HepG2 (cell line): ENCODE data around the gene CNDP1. TPM values are rescaled to one million over a fixed set of nuclear protein-coding genes. Genes with fewer than 3 reads are reported as not detected.

Experiments
- BCL6 ChIP-seq: IDR thresholded peaks from 2 replicates; pipeline ENCODE4 v1.6.1; 2016; ENCODE audit warnings: missing genetic modification reagents, missing compliant biosample characterization
- DZIP1 ChIP-seq: sonication (generic); formaldehyde crosslinking; IDR thresholded peaks from 2 replicates; pipeline ENCODE4 v1.5.0; 2020; ENCODE audit warnings: mild to moderate bottlenecking, missing genetic modification reagents
- ELF4 ChIP-seq: sonication (generic); formaldehyde crosslinking; IDR thresholded peaks from 2 replicates; pipeline ENCODE4 v1.5.0; 2020; ENCODE audit warnings: missing genetic modification reagents, mild to moderate bottlenecking, moderate library complexity, borderline replicate concordance
- FOXK1 ChIP-seq: sonication (generic); formaldehyde crosslinking; IDR thresholded peaks from 2 replicates; pipeline ENCODE4 v1.4.0; 2020; ENCODE audit warnings: low read depth, missing genetic modification reagents, borderline replicate concordance
- GFI1 ChIP-seq: sonication (generic); formaldehyde crosslinking; IDR thresholded peaks from 2 replicates; pipeline ENCODE4 v1.5.0; 2020; ENCODE audit warnings: missing genetic modification reagents, mild to moderate bottlenecking, borderline replicate concordance
- GLI4 ChIP-seq: sonication (generic); formaldehyde crosslinking; IDR thresholded peaks from 2 replicates; pipeline ENCODE4 v1.5.1; 2020; ENCODE audit warnings: missing genetic modification reagents, mild to moderate bottlenecking, moderate library complexity, borderline replicate concordance
- KMT2B ChIP-seq: IDR thresholded peaks from 2 replicates; pipeline ENCODE4 v1.6.1; 2016; ENCODE audit warnings: missing genetic modification reagents, missing compliant biosample characterization
- LCORL ChIP-seq, 2 experiments: fragments of 450-650 bp in 1 of 2; sonication (generic) in 1 of 2; formaldehyde crosslinking in 1 of 2; IDR thresholded peaks; 2 replicates each; pipeline versions ENCODE4 v1.5.0 to v1.6.1; 2017 to 2020; ENCODE audit warnings: antibody characterized with exemption in 1 of 2, missing genetic modification reagents in 1 of 2
- MYC ChIP-seq: sonication (generic); formaldehyde crosslinking; IDR thresholded peaks from 2 replicates; pipeline ENCODE4 v1.9.0; 2021; ENCODE audit warnings: missing genetic modification reagents, borderline replicate concordance
- NRL ChIP-seq: sonication (generic); formaldehyde crosslinking; IDR thresholded peaks from 2 replicates; pipeline ENCODE4 v1.5.0; 2020; ENCODE audit warnings: missing genetic modification reagents, mild to moderate bottlenecking, moderate library complexity, borderline replicate concordance
- PHF8 ChIP-seq: sonication (generic); formaldehyde crosslinking; IDR thresholded peaks from 2 replicates; pipeline ENCODE4 v1.5.0; 2020; ENCODE audit warnings: missing genetic modification reagents
- POLR2A ChIP-seq, 2 experiments: IDR thresholded peaks; 2 replicates each; pipeline ENCODE4 v1.6.1; 2011; ENCODE audit warnings: low read depth in 2 of 2, low read length in 2 of 2, mild to moderate bottlenecking in 1 of 2, moderate library complexity in 1 of 2; ENCODE audit not compliant: insufficient read depth in 1 of 2
- RARG ChIP-seq: sonication (generic); formaldehyde crosslinking; IDR thresholded peaks from 2 replicates; pipeline ENCODE4 v1.4.0; 2020; ENCODE audit warnings: low read depth, mild to moderate bottlenecking, missing genetic modification reagents
- RXRA ChIP-seq: sonication (generic); formaldehyde crosslinking; IDR thresholded peaks from 2 replicates; pipeline ENCODE4 v1.5.1; 2020; ENCODE audit warnings: missing genetic modification reagents
- SPEN ChIP-seq: sonication (generic); formaldehyde crosslinking; IDR thresholded peaks from 2 replicates; pipeline ENCODE4 v1.5.1; 2020; ENCODE audit warnings: low read depth, mild to moderate bottlenecking, missing genetic modification reagents
- SYNCRIP ChIP-seq: fragments of 200-400 bp; formaldehyde crosslinking; IDR thresholded peaks from 2 replicates; pipeline ENCODE4 v1.6.1; 2018; ENCODE audit warnings: mild to moderate bottlenecking, low read depth, low read length; ENCODE audit not compliant: insufficient read depth
- TEAD3 ChIP-seq: optimal IDR thresholded peaks from 2 replicates; pipeline ENCODE3; 2016; ENCODE audit warnings: borderline replicate concordance
- ZNF335 ChIP-seq: sonication (generic); formaldehyde crosslinking; IDR thresholded peaks from 2 replicates; pipeline ENCODE4 v1.4.0; 2020; ENCODE audit warnings: missing genetic modification reagents
- ZNF33B ChIP-seq: sonication (generic); formaldehyde crosslinking; IDR thresholded peaks from 2 replicates; pipeline ENCODE4 v1.5.1; 2020; ENCODE audit warnings: mild to moderate bottlenecking, missing genetic modification reagents
- ZNF44 ChIP-seq: sonication (generic); formaldehyde crosslinking; IDR thresholded peaks from 2 replicates; pipeline ENCODE4 v1.5.1; 2020; ENCODE audit warnings: mild to moderate bottlenecking, missing genetic modification reagents
- ZNF547 ChIP-seq: sonication (generic); formaldehyde crosslinking; IDR thresholded peaks from 2 replicates; pipeline ENCODE4 v1.5.1; 2020; ENCODE audit warnings: mild to moderate bottlenecking, missing genetic modification reagents
- ZNF550 ChIP-seq: sonication (generic); formaldehyde crosslinking; IDR thresholded peaks from 2 replicates; pipeline ENCODE4 v1.4.0; 2020; ENCODE audit warnings: mild to moderate bottlenecking, missing genetic modification reagents, borderline replicate concordance
- ZNF607 ChIP-seq: sonication (generic); formaldehyde crosslinking; IDR thresholded peaks from 2 replicates; pipeline ENCODE4 v1.5.1; 2020; ENCODE audit warnings: missing genetic modification reagents, mild to moderate bottlenecking, borderline replicate concordance
- ZNF790 ChIP-seq: sonication (generic); formaldehyde crosslinking; IDR thresholded peaks from 2 replicates; pipeline ENCODE4 v1.8.0; 2022; ENCODE audit warnings: missing genetic modification reagents, mild to moderate bottlenecking, borderline replicate concordance
- ZSCAN5A ChIP-seq: sonication (generic); formaldehyde crosslinking; IDR thresholded peaks from 2 replicates; pipeline ENCODE4 v1.8.0; 2022; ENCODE audit warnings: mild to moderate bottlenecking, missing genetic modification reagents, borderline replicate concordance
- polyA plus RNA-seq, 8 experiments: library from polyadenylated mRNA; depleted of rRNA in 3 of 8; stranded (reverse) in 7 of 8; unstranded in 1 of 8; fragments of >200 nt; fragmentation: Illumina TruSeq in 4 of 8; extraction: Trizol in 4 of 8; gene quantifications; 2 replicates each; pipeline versions ENCODE4 v1.2.1 to v1.2.3, GENCODE V29; 2011 to 2016; ENCODE audit warnings: low read depth in 4 of 8, missing spikeins in 1 of 8, mixed read lengths in 1 of 8; ENCODE audit not compliant: insufficient read depth in 1 of 8
- total RNA-seq, 5 experiments: library from RNA; depleted of rRNA; stranded (reverse); fragments of >200 nt; fragmentation: Illumina TruSeq; extraction: Trizol; gene quantifications; 2 replicates each; pipeline ENCODE4 v1.2.3, GENCODE V29; 2016; ENCODE audit warnings: low read depth in 1 of 5

CNDP1 gene
- total and polyA plus RNA-seq, 2 of the 13 experiments (the other 11 are each of a cell fraction or from before 2014, with no cell fraction given): 0.01 TPM; not detected in 1

- TF ChIP-seq DZIP1 (CRISPR knock-in tag) (0 out of 2 replicates have a peak, but pooled peaks have one; percentile 70), POLR2A (IDR thresholded peaks at IDR 0.05; ENCODE audit: insufficient read depth in 1 of 2, low read depth in 2 of 2, low read length in 2 of 2) (peak in 1 of 2 experiments; percentile 47; a peak in 1 of 4 replicates), ZNF33B (peak; percentile 74; the same call in 1 of the 2 replicates), RXRA (CRISPR knock-in tag) (peak; percentile 71), RARG (CRISPR knock-in tag) (no peak), FOXK1 (CRISPR knock-in tag) (peak; percentile 30; the same call in 1 of the 2 replicates), ZNF790 (0 out of 2 replicates have a peak, but pooled peaks have one; percentile 66), ZNF607 (CRISPR knock-in tag) (peak; percentile 93), BCL6 (CRISPR knock-in tag) (peak; percentile 23; the same call in 1 of the 2 replicates), LCORL (IDR thresholded peaks at IDR 0.05) (no peak), LCORL (CRISPR knock-in tag; IDR thresholded peaks at IDR 0.05) (peak; percentile 45; the same call in 1 of the 2 replicates), ZNF44 (peak; percentile 89; the same call in 1 of the 2 replicates), ZNF547 (CRISPR knock-in tag) (peak; percentile 79; the same call in 1 of the 2 replicates), ZNF335 (CRISPR knock-in tag) (peak; percentile 59), SYNCRIP (no peak), ELF4 (CRISPR knock-in tag) (no peak), ZSCAN5A (CRISPR knock-in tag) (no peak), TEAD3 (CRISPR knock-in tag) (peak; percentile 28), KMT2B (CRISPR knock-in tag) (peak; percentile 77), ZNF550 (no peak), GFI1 (CRISPR knock-in tag) (no peak), NRL (peak; percentile 39; the same call in 1 of the 2 replicates), MYC (peak; percentile 73; the same call in 1 of the 2 replicates), SPEN (CRISPR knock-in tag) (no peak; the same call in 1 of the 2 replicates), GLI4 (CRISPR knock-in tag) (peak; percentile 86; the same call in 1 of the 2 replicates), PHF8 (CRISPR knock-in tag) (peak; percentile 35; the same call in 1 of the 2 replicates)
Measured at GRCh38 chr18:74598350-74599001, 64.2 kb downstream of the CNDP1 start (continued).
